Naive thymus-derived CD4-positive, alpha-beta T cell (primary cell): ENCODE data around the gene WFDC6. TPM values are rescaled to one million over a fixed set of nuclear protein-coding genes. Genes with fewer than 3 reads are reported as not detected.
"Not testable (repeated sequence)": the region's sequence is repeated elsewhere in the genome, so short reads cannot be mapped to it uniquely, and the experiment has no call there.

ENCODE experiments used
- ATAC-seq: fragments of 150-1000 bp; cut with Tn5 transposase; 2 replicates; pipeline ENCODE4 v1.10.0; 2021; ENCODE audit warnings: mild to moderate bottlenecking, moderate library complexity
- CTCF ChIA-PET: fragments of 350-600 bp; sonication (Branson Sonifier 250); formaldehyde crosslinking; loops from one replicate; lab custom pipeline; 2021; ENCODE audit warnings: antibody characterized with exemption; lab: Charles Lee
- POLR2A ChIA-PET: fragments of 350-600 bp; sonication (Branson Sonifier 250); formaldehyde crosslinking; loops from one replicate; lab custom pipeline; 2021; ENCODE audit warnings: antibody characterized with exemption, inconsistent platforms; lab: Charles Lee
- DNase-seq, 9 donors: peaks; one replicate each; pipeline versions ENCODE4 v3.0.0 to v3.0.0-alpha.2; 2020 to 2022; ENCODE audit warnings: mixed read lengths in 1 of 9
- H3K27ac ChIP-seq: one replicate; pipeline ENCODE4 v1.7.0; 2013; ENCODE audit warnings: mild to moderate bottlenecking, low read depth, low read length, moderate library complexity
- H3K27me3 ChIP-seq, 2 donors: one replicate each; pipeline ENCODE4 v1.7.0; 2013; ENCODE audit warnings: low read length in 2 of 2, mild to moderate bottlenecking in 2 of 2, moderate library complexity in 2 of 2; ENCODE audit not compliant: control insufficient read depth in 2 of 2, insufficient read depth in 2 of 2
- H3K36me3 ChIP-seq, 3 experiments: 1 replicate in 2 of 3; 2 replicates in 1 of 3; pipeline ENCODE4 v1.7.0; 2013; ENCODE audit warnings: low read length in 3 of 3, mild to moderate bottlenecking in 3 of 3, moderate library complexity in 1 of 3; ENCODE audit not compliant: insufficient read depth in 3 of 3, control insufficient read depth in 2 of 3
- H3K4me1 ChIP-seq, 2 donors: one replicate each; pipeline ENCODE4 v1.7.0; 2013; ENCODE audit warnings: low read length in 2 of 2, mild to moderate bottlenecking in 2 of 2, moderate library complexity in 1 of 2; ENCODE audit not compliant: control insufficient read depth in 2 of 2, insufficient read depth in 2 of 2
- H3K4me3 ChIP-seq: 2 replicates; pipeline ENCODE4 v1.7.0; 2013; ENCODE audit warnings: mild to moderate bottlenecking, low read length
- H3K9me3 ChIP-seq, 3 experiments: 1 replicate in 2 of 3; 2 replicates in 1 of 3; pipeline ENCODE4 v1.7.0; 2013; ENCODE audit warnings: low read length in 3 of 3; ENCODE audit not compliant: control insufficient read depth in 2 of 3
- H3K27ac Mint-ChIP-seq, 9 donors: one replicate each; pipeline ENCODE4 v1.8.0; 2020 to 2022; ENCODE audit warnings: mixed read lengths in 9 of 9, mild to moderate bottlenecking in 8 of 9, moderate library complexity in 5 of 9, inconsistent platforms in 2 of 9
- H3K27me3 Mint-ChIP-seq, 5 donors: one replicate each; pipeline ENCODE4 v1.8.0; 2021 to 2022; ENCODE audit warnings: mixed read lengths in 5 of 5, mild to moderate bottlenecking in 1 of 5
- H3K36me3 Mint-ChIP-seq, 5 donors: one replicate each; pipeline ENCODE4 v1.8.0; 2020 to 2022; ENCODE audit warnings: mixed read lengths in 5 of 5, mild to moderate bottlenecking in 3 of 5, inconsistent platforms in 1 of 5
- H3K4me1 Mint-ChIP-seq, 7 donors: one replicate each; pipeline ENCODE4 v1.8.0; 2020 to 2022; ENCODE audit warnings: mixed read lengths in 7 of 7, mild to moderate bottlenecking in 3 of 7, inconsistent platforms in 1 of 7
- H3K4me3 Mint-ChIP-seq, 10 donors: one replicate each; pipeline ENCODE4 v1.8.0; 2020 to 2022; ENCODE audit warnings: mild to moderate bottlenecking in 10 of 10, mixed read lengths in 10 of 10, moderate library complexity in 6 of 10, inconsistent platforms in 2 of 10
- H3K9me3 Mint-ChIP-seq, 11 donors: one replicate each; pipeline ENCODE4 v1.8.0; 2020 to 2022; ENCODE audit warnings: mixed read lengths in 11 of 11, mild to moderate bottlenecking in 4 of 11, inconsistent platforms in 1 of 11, moderate library complexity in 1 of 11
- intact Hi-C, 2 donors: fragments of 100-400 bp; cut with micrococcal nuclease; formaldehyde crosslinking; loops; one replicate each; pipeline ENCODE4 v1.15.1; 2023
- polyA plus RNA-seq, 2 donors: library from polyadenylated mRNA; unstranded; fragments of 300-500 nt; fragmentation: Illumina TruSeq; gene quantifications; one replicate each; pipeline ENCODE4 v1.2.3, GENCODE V29; 2021
- total RNA-seq, 6 experiments: library from RNA in 5 of 6; stranded (reverse) in 5 of 6; gene quantifications; 1 replicate in 5 of 6; 2 replicates in 1 of 6; pipeline ENCODE4 v1.2.3 and lab custom pipeline; 2021 to 2026

The WFDC6 gene
- not detected for total RNA-seq
- polyA plus RNA-seq, result not detected
- not detected for total RNA-seq (lab: John Stamatoyannopoulos, UW)

DNA sequence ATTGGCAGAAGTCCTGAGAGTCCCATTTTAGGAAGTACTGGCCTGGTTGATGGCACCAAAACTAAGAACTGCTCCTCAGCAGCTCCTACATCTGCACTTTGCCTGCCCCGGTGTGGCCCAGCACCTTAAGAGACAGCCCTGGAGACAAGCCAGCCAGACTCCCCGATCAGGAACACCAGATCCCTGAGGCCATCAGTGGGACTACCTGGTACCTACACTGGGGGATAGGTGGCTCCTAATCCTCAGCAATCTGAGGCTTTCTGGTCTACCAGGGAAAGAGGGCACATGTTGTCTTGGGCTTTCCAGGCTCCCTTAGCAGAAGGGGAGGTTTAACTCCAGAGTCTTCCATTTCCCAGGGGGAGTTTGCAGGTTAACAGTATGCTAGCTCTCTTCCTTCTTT is at the start of gene WFDC6:
WFDC6 (minus strand) TSS at position 101 of the 400 bp plus-strand sequence; CDS start at position 26, 75 bp downstream.
- Histone ChIP-seq H3K4me3 (no peak within 1 kb of the TSS), H3K9me3 (no peaks in the 10 kb centered on the region), H3K27me3 (peaks cover 0 to 3% of the 10 kb centered on the region in 2 donors), H3K4me1 (no peaks in the 10 kb centered on the region), H3K36me3 (no peaks in the 10 kb centered on the region), H3K27ac (no peak within 1 kb of the TSS)
- ATAC-seq (no peak), DNase-seq (no peak)
- CTCF ChIA-PET, result no interaction called here
- intact Hi-C loops, result no loop called here
- peaks cover 16 to 46% (median 39%) of the 10 kb centered on the region in 5 donors for H3K27me3 Mint-ChIP-seq
- no peaks in the 10 kb centered on the region for H3K4me1 Mint-ChIP-seq
- H3K27ac Mint-ChIP-seq, result no peak within 1 kb of the TSS
- H3K9me3 Mint-ChIP-seq, result peaks cover 0 to 2% (median 0%) of the 10 kb centered on the region in 11 donors
- H3K4me3 Mint-ChIP-seq, result no peak within 1 kb of the TSS
- POLR2A ChIA-PET, result no interaction called here
- peaks cover 0 to 3% (median 0%) of the 10 kb centered on the region in 5 donors for H3K36me3 Mint-ChIP-seq

DNA sequence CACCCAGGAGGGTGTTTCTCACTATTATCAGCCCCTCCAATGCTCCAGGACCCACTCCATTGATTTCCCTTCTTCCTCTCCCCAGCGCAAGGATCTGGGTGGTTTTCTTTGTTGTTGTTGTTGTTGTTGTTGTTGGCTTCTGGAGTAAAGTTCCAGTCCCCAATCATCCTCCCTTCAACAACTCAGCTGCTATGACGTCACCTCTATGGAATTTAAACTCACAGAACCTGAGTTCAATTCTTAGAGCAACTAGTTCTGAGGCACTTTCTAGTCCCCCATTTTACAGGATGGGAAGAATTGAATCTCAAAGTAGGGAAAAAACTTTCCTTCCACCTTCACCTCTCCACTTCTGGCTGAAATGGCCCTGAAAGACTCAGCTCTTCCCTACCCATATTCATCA is 49.5 kb upstream of the WFDC6 start:
- no peak overlapping the region for H3K27ac ChIP-seq
- H3K27me3 ChIP-seq, result no peaks in the 10 kb centered on the region
- no peak overlapping the region for H3K4me3 ChIP-seq
- H3K9me3 Mint-ChIP-seq, result peaks cover 0 to 3% (median 0%) of the 10 kb centered on the region in 11 donors
- CTCF ChIA-PET, result no interaction called here
- no peak overlapping the region for H3K4me3 Mint-ChIP-seq
- no peaks in the 10 kb centered on the region for H3K36me3 ChIP-seq
- H3K4me1 Mint-ChIP-seq, result no peaks in the 10 kb centered on the region
- intact Hi-C loops, result no loop called here
- no peaks in the 10 kb centered on the region for H3K36me3 Mint-ChIP-seq
- no peak overlapping the region for H3K27ac Mint-ChIP-seq
- no peaks in the 10 kb centered on the region for H3K4me1 ChIP-seq
- ATAC-seq, result no peak
- POLR2A ChIA-PET, result no interaction called here
- H3K9me3 ChIP-seq, result no peaks in the 10 kb centered on the region
- no peak for DNase-seq
- H3K27me3 Mint-ChIP-seq, result peaks cover 13 to 31% (median 28%) of the 10 kb centered on the region in 5 donors

DNA sequence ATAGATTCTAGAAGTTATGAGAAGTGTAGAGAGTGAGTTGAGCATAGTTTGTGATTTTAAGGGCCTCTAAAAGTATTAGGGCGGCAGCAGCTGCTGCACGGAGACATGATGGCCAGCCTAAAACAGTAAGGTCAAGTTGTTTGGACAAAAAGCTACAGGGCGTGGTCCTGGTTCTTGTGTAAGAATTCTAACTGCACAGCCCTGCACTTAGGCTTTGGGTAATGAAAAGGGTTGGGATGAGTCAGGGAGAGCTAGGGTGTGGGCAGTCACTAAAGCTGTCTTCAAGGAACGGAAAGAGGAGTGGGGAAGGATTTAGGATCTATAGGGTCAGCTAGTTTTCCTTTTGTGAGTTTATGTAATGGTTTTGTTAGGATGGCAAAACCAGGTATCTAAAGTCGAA is 46.7 kb upstream of the WFDC6 start:
- POLR2A ChIA-PET, H3K27ac Mint-ChIP-seq, H3K9me3 ChIP-seq, H3K4me1 Mint-ChIP-seq, H3K4me3 Mint-ChIP-seq, DNase-seq, H3K36me3 Mint-ChIP-seq, intact Hi-C loops, H3K27ac ChIP-seq, H3K9me3 Mint-ChIP-seq, ATAC-seq, H3K4me1 ChIP-seq, H3K27me3 ChIP-seq, CTCF ChIA-PET, H3K36me3 ChIP-seq, H3K4me3 ChIP-seq: not testable (repeated sequence)
- H3K27me3 Mint-ChIP-seq, result peaks cover 5 to 34% (median 13%) of the 10 kb centered on the region in 5 donors

DNA sequence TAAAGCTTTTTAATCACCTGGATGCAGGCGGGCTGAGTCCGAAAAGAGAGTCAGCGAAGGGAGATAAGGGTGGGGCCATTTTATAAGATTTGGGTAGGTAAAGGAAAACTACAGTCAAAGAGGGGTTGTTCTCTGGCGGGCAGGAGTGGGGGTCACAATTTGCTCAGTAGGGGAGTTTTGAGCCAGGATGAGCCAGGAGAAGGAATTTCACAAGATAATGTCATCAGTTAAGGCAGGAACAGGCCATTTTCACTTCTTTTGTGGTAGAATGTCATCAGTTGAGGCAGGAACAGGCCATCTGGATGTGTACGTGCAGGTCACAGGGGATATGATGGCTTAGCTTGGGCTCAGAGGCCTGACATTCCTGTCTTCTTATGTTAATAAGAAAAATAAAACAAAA is 45.0 kb upstream of the WFDC6 start:
- not testable (repeated sequence) for H3K4me1 Mint-ChIP-seq

DNA sequence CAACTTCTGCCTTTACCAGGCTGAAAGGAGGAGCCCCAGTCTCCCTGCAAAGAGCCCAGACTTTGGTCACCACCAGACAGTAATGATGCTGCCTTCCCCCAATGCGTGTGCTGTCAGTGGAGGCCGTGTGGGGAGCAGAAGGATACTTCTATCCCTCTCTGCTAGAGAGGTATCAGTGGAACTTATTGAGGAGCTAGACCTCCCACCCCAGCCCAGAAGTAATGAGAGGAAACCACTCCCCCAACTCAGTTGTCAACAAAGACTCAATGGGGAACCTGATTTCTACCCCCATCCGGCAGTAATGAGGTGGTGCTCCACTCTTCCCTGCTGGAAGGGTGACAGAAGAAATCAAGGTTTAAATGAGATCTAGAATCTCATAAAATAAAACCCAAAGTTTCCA is 44.2 kb upstream of the WFDC6 start:
- no peaks in the 10 kb centered on the region for H3K9me3 ChIP-seq
- H3K4me1 ChIP-seq, result no peaks in the 10 kb centered on the region
- H3K36me3 Mint-ChIP-seq, result no peaks in the 10 kb centered on the region
- H3K9me3 Mint-ChIP-seq, result peaks cover 0 to 2% (median 0%) of the 10 kb centered on the region in 11 donors
- ChIA-PET POLR2A (no interaction called here), CTCF (no interaction called here)
- no peaks in the 10 kb centered on the region for H3K36me3 ChIP-seq
- no peak overlapping the region for H3K27ac Mint-ChIP-seq
- H3K4me3 ChIP-seq, result no peak overlapping the region
- no peak overlapping the region for H3K27ac ChIP-seq
- no peak overlapping the region for H3K4me3 Mint-ChIP-seq
- ATAC-seq, result no peak
- no peaks in the 10 kb centered on the region for H3K4me1 Mint-ChIP-seq
- DNase-seq, result no peak
- H3K27me3 Mint-ChIP-seq, result peaks cover 8 to 38% (median 15%) of the 10 kb centered on the region in 5 donors
- intact Hi-C loops, result no loop called here
- no peaks in the 10 kb centered on the region for H3K27me3 ChIP-seq

More for the DNA sequence above, 45.0 kb upstream of the WFDC6 start:
- H3K36me3 Mint-ChIP-seq, H3K4me3 Mint-ChIP-seq, H3K36me3 ChIP-seq, H3K27me3 ChIP-seq, DNase-seq, POLR2A ChIA-PET, H3K27ac ChIP-seq, ATAC-seq, H3K27ac Mint-ChIP-seq, H3K4me3 ChIP-seq, H3K9me3 ChIP-seq, intact Hi-C loops, H3K9me3 Mint-ChIP-seq, CTCF ChIA-PET, H3K4me1 ChIP-seq: not testable (repeated sequence)
- peaks cover 12 to 42% (median 16%) of the 10 kb centered on the region in 5 donors for H3K27me3 Mint-ChIP-seq

DNA sequence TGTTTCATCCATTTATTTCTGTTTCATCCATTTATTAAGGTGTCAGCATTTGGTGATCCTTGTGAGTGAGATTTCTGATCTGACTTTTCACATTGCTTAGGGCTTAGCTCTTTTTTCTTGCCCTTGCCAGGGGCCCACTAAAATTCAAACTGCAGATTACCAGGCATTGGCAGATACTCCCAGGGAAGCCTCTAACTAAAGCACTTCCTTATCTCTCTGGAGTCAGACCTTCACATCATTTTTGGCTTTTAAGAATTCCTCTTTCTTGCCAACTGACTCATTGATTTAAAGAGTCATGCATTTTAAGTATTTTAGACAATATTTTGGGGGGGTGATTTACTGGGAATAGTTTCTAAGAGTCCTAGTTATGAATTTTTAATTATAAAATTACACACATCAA is 42.4 kb upstream of the WFDC6 start:
- Histone ChIP-seq H3K9me3 (no peaks in the 10 kb centered on the region), H3K27ac (no peak overlapping the region), H3K4me3 (no peak overlapping the region), H3K36me3 (no peaks in the 10 kb centered on the region), H3K27me3 (no peaks in the 10 kb centered on the region), H3K4me1 (no peaks in the 10 kb centered on the region)
- POLR2A ChIA-PET, result no interaction called here
- H3K4me1 Mint-ChIP-seq, result no peaks in the 10 kb centered on the region
- no peaks in the 10 kb centered on the region for H3K36me3 Mint-ChIP-seq
- CTCF ChIA-PET, result no interaction called here
- intact Hi-C loops, result no loop called here
- peaks cover 8 to 37% (median 17%) of the 10 kb centered on the region in 5 donors for H3K27me3 Mint-ChIP-seq
- peaks cover 0 to 2% (median 0%) of the 10 kb centered on the region in 11 donors for H3K9me3 Mint-ChIP-seq
- H3K27ac Mint-ChIP-seq, result no peak overlapping the region
- no peak for ATAC-seq
- no peak for DNase-seq
- H3K4me3 Mint-ChIP-seq, result no peak overlapping the region

DNA sequence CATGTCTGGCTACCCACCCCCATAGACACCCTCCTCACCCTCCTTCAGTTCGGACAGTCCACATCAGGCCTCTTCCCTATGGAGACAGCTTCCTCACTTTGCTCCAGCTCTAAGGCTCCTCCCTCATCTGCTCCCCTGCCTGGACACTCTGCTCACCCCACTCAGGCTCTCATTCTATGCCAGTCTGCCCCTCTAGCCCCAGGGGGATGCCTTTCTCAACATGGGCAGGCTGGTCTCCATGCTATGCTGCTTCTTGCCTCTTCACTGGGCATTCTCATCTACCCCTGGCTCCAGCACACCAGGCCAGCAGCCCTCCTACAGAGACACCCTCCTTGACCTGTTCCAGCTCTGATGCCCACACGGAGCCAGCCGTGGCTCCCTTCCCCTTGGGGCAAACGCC is 39.9 kb upstream of the WFDC6 start, which contains the start of gene WFDC8:
WFDC8 (minus strand) TSS at position 101 of the 400 bp plus-strand sequence; CDS start at position 64, 37 bp downstream.
- Histone ChIP-seq H3K4me3 (no peak within 1 kb of the TSS), H3K27ac (no peak within 1 kb of the TSS), H3K27me3 (no peaks in the 10 kb centered on the region), H3K36me3 (no peaks in the 10 kb centered on the region), H3K9me3 (no peaks in the 10 kb centered on the region), H3K4me1 (no peaks in the 10 kb centered on the region)
- CTCF ChIA-PET, result no interaction called here
- H3K4me3 Mint-ChIP-seq, result no peak within 1 kb of the TSS
- no peaks in the 10 kb centered on the region for H3K4me1 Mint-ChIP-seq
- H3K27ac Mint-ChIP-seq, result peak within 1 kb of the TSS in 1 of 9 donors; percentile 24
- peaks cover 0 to 2% (median 0%) of the 10 kb centered on the region in 11 donors for H3K9me3 Mint-ChIP-seq
- DNase-seq (no peak), ATAC-seq (no peak)
- POLR2A ChIA-PET, result no interaction called here
- H3K27me3 Mint-ChIP-seq, result peaks cover 8 to 43% (median 27%) of the 10 kb centered on the region in 5 donors
- intact Hi-C loops, result no loop called here
- no peaks in the 10 kb centered on the region for H3K36me3 Mint-ChIP-seq
